GM18858 (cell line): ENCODE results near the gene PRDM16.

ENCODE experiments used
- ATAC-seq: cut with Tn5 transposase; IDR thresholded peaks from one replicate; pipeline ENCODE4 v1.9.1; 2021; ENCODE audit not compliant: unreplicated experiment

Gene PRDM16

DNA sequence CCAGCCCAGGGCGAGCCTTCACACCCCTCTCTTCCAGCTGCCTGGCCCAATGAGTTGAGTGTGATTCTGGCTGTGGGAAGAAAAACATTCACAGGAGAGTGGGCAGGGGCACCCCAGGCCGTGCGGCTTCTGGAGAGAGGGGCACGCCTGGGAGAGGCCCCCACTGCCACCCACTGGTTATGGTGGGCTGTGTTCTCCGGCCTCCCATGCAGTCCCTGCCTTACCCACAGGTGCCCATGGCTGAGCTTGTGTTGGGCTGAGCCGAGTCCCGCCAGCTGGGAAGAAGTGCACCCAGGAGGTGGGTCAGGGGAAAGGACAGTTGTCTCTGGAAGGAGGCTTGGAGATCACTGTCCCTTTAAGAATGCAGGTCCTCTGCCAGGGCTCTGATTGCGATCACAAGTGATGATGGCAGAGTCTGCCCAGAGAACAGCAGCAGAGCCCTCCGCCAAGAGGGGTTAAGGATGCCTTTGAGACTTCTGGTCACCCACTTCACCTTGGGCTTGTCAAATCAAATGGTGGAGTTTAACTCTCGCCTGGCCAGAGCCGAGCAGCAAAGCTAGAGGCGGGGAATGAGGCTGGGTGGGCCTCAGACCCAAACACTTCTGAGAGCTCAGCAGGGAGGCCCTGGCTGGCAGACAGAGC lies 260.8 kb downstream of the PRDM16 start:
- ATAC-seq, result no peak

- ATAC-seq, result no peak
Observed at GRCh38 chr1:3330771-3331245, 261.8 kb downstream of the PRDM16 start.

DNA sequence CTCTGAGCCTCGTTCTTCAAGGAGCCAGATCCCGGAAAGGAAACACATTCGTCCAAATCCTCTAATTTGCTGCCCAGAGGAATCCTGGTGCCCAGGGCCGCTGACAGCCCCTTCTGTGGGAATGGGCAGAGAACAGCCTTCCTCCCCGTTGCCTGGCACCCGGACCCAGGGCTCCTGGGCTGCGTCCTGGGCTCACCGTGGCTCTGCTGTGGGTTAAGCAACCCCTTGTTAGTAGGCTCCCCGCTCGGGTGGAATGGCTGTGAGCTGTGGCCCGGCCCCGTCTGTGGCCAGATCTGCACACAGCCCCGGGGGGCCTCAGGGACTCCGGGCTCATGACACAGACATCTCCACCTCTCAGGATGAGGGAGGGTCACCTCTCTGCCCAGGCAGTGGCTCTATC lies 262.6 kb downstream of the PRDM16 start:
- ATAC-seq, result no peak

DNA sequence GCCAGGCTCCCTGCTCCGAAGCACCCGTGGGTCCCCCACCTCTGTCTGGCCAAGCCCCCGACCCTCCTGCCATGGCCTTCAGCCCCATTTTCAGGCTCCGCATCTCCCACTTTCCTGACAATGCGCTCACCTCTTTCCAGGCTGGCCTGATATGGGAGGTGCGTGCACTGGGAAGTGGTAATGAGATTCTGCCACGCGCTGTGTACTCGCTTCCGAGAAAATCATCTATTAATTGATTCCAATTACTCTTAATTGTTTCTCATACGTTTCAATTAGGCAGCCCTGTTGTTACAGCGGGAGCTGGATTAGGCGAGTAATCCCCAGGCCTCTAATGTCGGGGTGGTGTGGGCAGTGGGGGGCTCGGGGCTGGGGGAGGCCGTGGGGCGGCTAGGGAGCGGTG lies 263.0 kb downstream of the PRDM16 start:
- no peak for ATAC-seq

DNA sequence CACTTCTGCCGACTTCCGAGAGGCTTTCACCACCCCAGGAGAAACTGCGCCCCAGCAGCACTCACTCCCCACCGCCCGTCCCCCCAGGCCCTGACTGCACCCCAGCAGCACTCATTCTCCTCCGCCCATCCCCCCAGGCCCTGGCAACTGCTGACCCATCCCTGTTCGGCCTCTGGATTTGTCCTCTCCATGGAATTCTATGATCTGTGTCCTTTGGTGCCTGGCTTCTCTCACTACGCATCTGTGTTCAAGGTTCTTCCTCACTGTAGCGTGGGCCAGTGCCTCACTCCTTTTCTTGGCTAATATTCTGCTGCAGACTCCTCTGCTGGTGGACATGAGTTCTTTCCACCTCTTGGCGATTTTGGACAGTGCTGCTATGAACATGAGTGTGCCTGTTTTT lies 263.7 kb downstream of the PRDM16 start:
- no peak for ATAC-seq

- no peak for ATAC-seq
Observed at GRCh38 chr1:3333903-3334302, 264.9 kb downstream of the PRDM16 start.

DNA sequence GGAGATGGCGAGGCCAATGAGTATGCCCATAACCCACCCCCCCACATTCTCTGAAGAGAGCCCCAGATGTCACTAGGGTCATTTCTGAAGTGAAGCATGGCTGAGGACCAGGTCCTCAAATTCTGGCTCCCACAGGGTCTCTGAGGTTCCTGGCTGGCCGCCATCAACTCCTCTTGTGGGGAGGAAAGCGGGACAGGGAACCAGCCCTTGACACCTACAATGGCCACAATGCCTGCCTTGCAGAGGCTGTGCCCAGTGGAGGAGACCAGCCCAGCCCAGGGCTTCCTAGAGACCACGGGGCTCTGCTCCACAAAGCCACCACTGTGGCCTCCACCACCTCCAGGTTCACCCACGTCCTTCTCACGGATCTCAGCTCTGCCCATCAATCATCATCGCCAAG lies 265.4 kb downstream of the PRDM16 start:
- ATAC-seq, result no peak

- no peak for ATAC-seq
Observed at GRCh38 chr1:3335754-3336640, 267.0 kb downstream of the PRDM16 start.

DNA sequence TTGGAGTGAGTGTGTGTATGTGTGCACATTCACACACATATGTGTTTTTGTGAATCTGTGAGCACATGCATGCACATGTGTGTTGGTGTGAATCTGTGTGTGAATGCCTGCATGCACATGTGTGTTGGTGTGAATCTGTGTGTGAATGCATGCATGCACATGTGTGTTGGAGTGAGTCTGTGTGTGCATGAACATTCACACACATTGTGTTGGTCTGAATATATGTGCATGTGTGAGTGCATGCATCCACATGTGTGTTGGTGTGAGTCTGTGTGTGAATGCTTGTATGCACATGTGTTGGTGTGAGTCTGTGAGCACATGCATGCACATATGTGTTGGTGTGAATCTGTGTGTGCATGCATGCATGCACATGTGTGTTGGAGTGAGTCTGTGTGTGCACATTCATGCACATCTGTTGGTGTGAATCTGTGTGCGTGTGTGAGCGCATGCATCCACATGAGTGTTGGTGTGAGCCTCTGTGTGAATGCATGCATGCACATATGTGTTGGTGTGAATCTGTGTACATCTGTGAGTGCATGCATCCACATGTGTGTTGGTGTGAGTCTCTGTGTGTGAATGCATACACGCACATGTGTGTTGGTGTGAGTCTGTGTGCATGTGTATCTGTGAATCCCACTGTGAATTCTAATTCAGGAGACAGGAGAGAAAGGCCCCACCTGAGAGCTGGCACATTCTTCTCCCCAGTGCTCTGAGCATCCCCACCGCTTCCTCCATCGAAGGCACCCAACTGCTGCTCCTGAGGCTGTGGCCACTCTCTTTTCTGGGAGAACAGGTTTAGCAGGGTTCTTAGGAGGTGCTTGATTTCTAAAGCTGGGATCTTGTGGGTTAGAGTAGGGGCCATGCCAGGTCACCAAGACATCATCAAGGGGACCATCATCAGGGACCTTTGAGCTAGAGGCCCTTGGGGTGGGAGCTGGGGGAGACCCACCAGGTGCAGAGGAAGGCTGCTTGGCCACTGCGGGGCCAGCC lies 267.9 kb downstream of the PRDM16 start:
- ATAC-seq, result no peak

- no peak for ATAC-seq
Observed at GRCh38 chr1:3337798-3338724, 269.1 kb downstream of the PRDM16 start.

GRCh38 chr1:3338725-3339070 lies 269.7 kb downstream of the PRDM16 start:
- no peak for ATAC-seq

GRCh38 chr1:3339856-3340255 lies 270.9 kb downstream of the PRDM16 start:
- no peak for ATAC-seq

DNA sequence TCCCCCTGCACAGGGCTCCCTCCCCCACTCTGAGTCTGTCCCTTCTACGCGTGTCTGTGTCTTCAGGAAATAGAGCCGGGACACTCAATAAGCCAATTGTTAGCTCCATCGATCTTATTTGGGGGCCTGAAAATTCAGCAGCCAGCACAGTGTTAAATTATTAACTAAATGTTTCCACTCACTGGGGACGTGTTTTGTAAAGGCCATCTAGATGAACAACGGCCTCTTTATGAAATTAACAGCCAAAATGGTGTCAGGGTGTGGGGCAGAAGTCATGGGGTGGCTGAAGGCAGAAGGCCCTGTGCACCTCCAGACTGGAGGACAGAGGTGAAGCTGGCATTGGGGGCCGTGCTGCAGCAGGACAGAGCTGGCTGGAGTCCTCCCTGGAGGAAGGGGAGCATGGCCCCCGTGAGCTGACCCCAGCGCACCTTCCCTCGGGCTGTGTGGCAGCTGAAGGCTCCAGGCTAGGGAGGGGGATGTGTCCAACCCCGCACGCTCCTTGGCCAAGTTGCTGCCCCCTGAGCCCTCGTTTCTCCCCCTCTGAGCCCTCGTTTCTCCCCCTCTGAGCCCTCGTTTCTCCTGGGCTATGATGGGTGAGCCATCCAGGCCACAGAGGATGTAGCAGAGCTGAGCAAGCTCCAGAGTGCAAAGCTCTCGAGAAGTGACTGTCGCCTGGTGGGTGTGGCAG lies 271.7 kb downstream of the PRDM16 start:
- no peak for ATAC-seq

DNA sequence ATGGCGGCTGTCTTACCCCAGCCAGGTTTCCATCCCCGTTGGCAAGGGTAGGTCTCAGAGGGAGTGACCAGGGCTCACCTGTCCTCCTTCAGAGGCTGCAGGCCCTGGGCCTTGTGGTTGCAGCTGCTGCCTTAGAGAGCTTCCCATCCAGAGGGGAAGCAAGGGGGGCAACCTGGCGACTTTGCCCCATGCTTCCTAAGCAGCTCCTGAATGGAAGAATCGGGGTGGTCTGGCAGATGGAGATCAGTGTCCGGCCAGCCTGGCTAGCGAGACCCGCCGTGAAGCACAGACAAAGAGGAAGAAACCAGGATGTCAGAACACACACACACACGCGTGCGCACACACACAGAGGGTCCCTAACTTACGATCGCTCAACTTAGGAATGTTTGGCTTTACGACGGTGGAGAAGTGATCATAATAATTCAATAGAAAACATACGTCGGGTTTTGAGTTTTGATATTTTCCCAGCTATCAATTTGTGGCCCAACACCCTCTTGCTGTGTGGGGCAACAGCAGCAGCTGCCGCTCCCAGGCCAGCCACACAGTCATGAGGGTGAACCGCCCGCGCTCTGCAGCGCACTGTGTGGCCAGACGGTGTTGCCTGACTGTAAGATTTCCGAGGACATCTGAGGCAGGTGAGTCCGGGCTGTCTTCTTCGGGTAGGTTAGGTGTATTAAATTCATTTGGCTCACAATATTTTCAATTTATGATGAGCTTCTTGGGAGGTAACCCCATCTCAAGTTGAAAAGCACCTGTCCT lies 272.4 kb downstream of the PRDM16 start:
- no peak for ATAC-seq

- ATAC-seq, result no peak
Observed at GRCh38 chr1:3342960-3343359, 274.0 kb downstream of the PRDM16 start.

DNA sequence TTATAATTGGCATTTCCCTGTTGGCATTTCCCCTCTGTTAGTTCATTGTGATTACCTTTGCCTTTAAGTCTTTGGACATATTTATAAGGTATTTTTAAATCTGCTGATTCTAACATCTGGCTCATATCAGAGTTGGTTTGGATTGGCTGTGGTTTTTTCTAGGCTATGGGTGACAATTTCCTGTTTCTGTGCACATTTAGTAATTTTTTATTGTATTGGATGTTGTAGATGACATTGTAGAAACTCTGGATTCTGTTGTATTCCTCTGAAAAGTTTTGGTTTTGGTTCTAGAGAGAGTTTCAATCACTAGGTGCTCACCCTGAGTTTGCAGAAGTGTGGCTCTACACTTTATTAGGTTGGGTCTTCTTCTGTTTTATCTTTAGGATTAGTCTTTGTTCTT lies 275.4 kb downstream of the PRDM16 start:
- no peak for ATAC-seq

DNA sequence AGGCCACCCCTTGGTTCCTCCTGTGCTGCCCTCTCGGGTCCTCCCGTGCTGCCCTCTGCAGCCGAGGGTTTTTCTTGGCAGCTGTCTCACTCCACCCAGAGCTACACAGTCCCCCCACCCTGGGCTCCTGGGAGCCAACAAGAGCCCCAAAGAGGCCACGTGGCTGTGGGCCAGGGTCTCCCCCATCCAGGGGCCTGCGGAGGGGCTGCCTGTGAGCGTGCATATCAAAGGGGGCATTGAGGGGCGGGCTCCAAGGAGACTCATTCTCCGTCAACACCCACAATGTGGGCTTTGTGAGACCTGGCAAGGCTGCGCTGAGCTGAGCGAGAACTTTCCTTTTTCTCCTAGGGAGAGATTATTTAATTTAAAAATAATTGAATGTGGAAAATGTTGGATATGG lies 276.8 kb downstream of the PRDM16 start:
- no peak for ATAC-seq

DNA sequence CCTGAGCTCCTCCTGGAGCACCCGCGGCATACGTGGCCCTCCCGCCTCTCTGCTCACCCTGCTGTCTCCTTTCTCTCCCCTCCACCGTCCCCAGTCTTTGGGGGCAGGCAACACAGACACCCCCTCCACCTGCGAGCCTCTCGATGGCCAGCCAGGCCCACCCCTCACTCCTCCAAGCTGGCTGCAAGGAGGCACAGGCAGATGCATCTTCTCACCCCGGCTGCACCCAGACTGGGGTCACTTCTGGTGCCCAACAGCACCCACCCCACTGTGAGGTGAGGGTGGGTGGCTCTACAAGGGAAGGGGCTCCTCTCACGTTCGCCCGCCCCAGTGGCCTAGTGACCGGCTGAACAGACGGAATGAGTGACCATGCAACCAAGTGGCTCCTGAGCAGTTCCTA lies 277.5 kb downstream of the PRDM16 start:
- no peak for ATAC-seq
